HG02759 (cell line): ENCODE measurements around the gene PITPNM3.
"Not testable (repeated sequence)": the region's sequence is repeated elsewhere in the genome, so short reads cannot be mapped to it uniquely, and the experiment has no call there.

Experiments
- ATAC-seq: cut with Tn5 transposase; IDR thresholded peaks from one replicate; pipeline ENCODE4 v1.9.1; 2021; ENCODE audit warnings: mild to moderate bottlenecking, moderate library complexity; ENCODE audit not compliant: unreplicated experiment

PITPNM3 gene

GRCh38 chr17:6483507-6483906 is 72.8 kb downstream of the PITPNM3 start:
- ATAC-seq, result no peak

DNA sequence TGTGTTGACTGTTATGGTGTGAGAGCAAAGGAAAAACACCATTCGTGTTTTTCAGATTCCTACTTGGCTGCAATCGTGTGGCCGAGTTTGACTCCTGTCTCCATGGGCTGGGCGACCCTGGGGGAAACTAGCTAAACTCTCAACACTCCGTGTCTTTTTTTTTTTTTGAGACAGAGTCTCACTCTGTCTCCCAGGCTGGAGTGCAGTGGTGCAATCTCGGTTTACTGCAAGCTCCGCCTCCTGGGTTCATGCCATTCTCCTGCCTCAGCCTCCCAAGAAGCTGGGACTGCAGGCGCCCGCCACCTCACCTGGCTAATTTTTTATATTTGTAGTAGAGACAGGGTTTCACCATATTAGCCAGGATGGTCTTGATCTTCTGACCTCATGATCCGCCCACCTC is 73.6 kb downstream of the PITPNM3 start:
- not testable (repeated sequence) for ATAC-seq

GRCh38 chr17:6482105-6482455 is 74.3 kb downstream of the PITPNM3 start:
- no peak for ATAC-seq

DNA sequence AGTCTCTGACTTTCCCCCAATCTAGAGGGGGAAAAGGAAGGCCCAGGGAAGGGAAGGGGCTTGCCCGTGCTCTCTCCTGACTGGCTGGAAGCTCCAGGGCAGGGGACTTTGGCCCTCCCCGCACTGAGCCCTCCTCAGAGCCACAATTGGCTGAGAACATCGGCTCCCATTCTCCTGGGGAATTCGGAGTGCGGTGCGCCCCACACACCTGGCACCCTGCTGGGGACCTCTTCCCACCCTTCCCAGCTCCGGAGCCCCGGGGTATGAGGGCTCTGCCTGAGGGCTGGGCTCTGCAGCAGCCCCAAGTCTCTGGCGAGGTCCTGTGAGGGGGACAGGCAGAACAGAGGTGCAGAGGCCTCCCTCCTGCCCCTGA is 76.1 kb downstream of the PITPNM3 start:
- no peak for ATAC-seq

GRCh38 chr17:6479622-6480302 is 76.6 kb downstream of the PITPNM3 start:
- ATAC-seq, result no peak

DNA sequence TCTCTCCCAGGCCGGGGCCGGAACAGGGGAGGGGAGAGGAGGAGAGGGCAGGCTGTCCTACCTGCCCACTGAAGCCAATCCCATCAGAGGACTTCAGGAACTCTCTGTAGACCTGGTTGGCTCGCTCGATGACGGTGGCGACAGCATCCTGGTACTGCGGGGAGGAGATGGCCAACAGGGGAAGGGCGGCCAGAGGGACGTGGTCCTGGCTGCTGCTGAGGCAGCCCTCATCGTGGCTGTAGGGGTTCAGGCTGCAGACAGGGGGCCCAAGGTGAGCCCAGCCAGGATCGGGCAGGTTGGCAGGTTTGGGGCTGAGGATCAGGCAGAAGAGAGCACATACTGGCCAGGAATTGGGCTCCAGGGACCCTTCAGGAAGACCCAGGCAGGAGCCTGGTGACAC is 77.9 kb downstream of the PITPNM3 start:
- ATAC-seq, result no peak

- no peak for ATAC-seq
Observed at GRCh38 chr17:6477831-6478383, 78.4 kb downstream of the PITPNM3 start.

- no peak for ATAC-seq
Observed at GRCh38 chr17:6476810-6477179, 79.6 kb downstream of the PITPNM3 start.

GRCh38 chr17:6476076-6476809 is 80.1 kb downstream of the PITPNM3 start:
- no peak for ATAC-seq

GRCh38 chr17:6475411-6475810 is 80.9 kb downstream of the PITPNM3 start:
- ATAC-seq, result no peak

DNA sequence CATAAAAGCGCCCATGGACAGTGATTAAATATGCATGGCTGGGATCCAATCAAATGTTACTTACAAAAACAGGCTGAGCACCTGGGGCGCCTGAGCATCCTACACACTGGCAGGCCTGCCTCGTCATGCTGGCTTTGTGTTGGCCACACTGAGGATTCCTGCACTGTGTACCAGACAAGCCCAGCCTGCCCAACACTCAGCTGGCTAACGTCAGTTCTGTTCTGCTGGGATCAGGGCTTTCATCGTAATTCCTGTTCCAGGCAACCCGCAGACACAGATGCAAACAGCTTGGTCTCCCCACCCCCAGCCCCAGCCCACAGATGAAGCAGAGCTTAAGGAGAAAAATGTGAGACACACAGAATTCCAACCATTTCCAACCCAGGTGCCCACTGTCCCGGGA is 81.4 kb downstream of the PITPNM3 start:
- ATAC-seq, result no peak

DNA sequence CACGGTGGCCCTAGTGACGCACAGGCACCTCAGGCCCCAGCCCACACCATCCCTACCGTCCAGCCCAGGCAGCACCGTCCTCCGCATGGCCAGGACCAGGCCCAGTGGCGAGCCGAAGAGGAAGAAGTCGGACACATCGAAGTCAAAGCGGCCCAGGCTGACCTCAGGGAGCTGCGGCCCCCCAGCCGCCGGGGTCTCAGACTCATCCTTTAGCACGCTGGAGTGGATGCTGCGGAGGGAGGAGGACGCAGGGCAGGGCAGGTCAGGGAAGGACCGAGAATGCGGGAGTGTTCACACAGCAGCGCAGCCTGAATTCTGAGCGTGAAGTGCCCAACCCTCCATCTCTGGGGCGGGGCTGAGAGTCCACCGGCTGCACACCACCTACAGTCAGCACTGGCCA is 82.0 kb downstream of the PITPNM3 start:
- ATAC-seq, result no peak

GRCh38 chr17:6473128-6473767 is 83.1 kb downstream of the PITPNM3 start:
- ATAC-seq, result no peak

DNA sequence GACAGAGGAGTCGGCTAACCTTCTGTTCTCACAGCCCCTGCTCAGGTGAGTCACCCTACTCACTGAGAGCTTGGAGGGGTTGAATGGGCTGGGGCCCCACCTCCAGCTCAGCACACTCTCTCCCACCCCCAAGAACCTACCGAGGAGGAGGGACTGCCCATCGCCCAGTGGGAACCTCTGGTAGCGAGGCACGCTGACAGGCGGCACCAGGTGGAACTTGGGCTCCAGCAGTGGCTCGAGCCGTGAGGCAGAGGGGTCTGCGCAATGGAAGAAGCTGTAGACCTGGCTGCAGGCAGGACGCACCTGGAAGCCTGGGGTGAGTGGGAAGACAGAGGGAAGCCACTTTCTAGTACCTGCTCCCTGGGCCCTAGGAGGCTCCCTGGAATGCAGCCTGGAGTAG is 83.8 kb downstream of the PITPNM3 start:
- no peak for ATAC-seq

GRCh38 chr17:6471531-6472465 is 84.6 kb downstream of the PITPNM3 start:
- no peak for ATAC-seq

- no peak for ATAC-seq
Observed at GRCh38 chr17:6470751-6471521, 85.4 kb downstream of the PITPNM3 start.

GRCh38 chr17:6470146-6470718 is 86.1 kb downstream of the PITPNM3 start:
- ATAC-seq, result no peak

- no peak for ATAC-seq
Observed at GRCh38 chr17:6468051-6468790, 88.1 kb downstream of the PITPNM3 start.

- no peak for ATAC-seq
Observed at GRCh38 chr17:6467567-6467966, 88.8 kb downstream of the PITPNM3 start.
